GOT3 (cell line): ENCODE results near the gene PARVA.

Experiments
- DNase-seq: peaks from one replicate; lab custom pipeline; 2025; ENCODE audit warnings: mixed read lengths; lab: John Stamatoyannopoulos, UW

Gene PARVA

GRCh38 chr11:12403997-12404350 lies 26.6 kb downstream of the PARVA start:
- DNase-seq = no peak

GRCh38 chr11:12404436-12404835 lies 27.1 kb downstream of the PARVA start:
- no peak for DNase-seq

- no peak for DNase-seq
Observed at GRCh38 chr11:12408156-12408770, 30.9 kb downstream of the PARVA start.

- DNase-seq = no peak
Observed at GRCh38 chr11:12409621-12410005, 32.2 kb downstream of the PARVA start.

- no peak for DNase-seq
Observed at GRCh38 chr11:12410006-12410728, 32.8 kb downstream of the PARVA start.

GRCh38 chr11:12411393-12411792 lies 34.0 kb downstream of the PARVA start:
- DNase-seq = no peak

- DNase-seq = no peak
Observed at GRCh38 chr11:12411806-12412727, 34.7 kb downstream of the PARVA start.

- DNase-seq = no peak
Observed at GRCh38 chr11:12413141-12414052, 36.0 kb downstream of the PARVA start.

- DNase-seq = no peak
Observed at GRCh38 chr11:12414611-12415010, 37.2 kb downstream of the PARVA start.

- DNase-seq = no peak
Observed at GRCh38 chr11:12415342-12415966, 38.1 kb downstream of the PARVA start.

GRCh38 chr11:12416552-12416951 lies 39.2 kb downstream of the PARVA start:
- no peak for DNase-seq

- DNase-seq = no peak
Observed at GRCh38 chr11:12417691-12418611, 40.6 kb downstream of the PARVA start.

- no peak for DNase-seq
Observed at GRCh38 chr11:12420040-12420439, 42.7 kb downstream of the PARVA start.

GRCh38 chr11:12420706-12421105 lies 43.3 kb downstream of the PARVA start:
- no peak for DNase-seq

GRCh38 chr11:12421386-12421785 lies 44.0 kb downstream of the PARVA start:
- no peak for DNase-seq

- DNase-seq = no peak
Observed at GRCh38 chr11:12426176-12426575, 48.8 kb downstream of the PARVA start.

- DNase-seq = no peak
Observed at GRCh38 chr11:12429155-12429554, 51.8 kb downstream of the PARVA start.

GRCh38 chr11:12430351-12430750 lies 53.0 kb downstream of the PARVA start:
- no peak for DNase-seq

GRCh38 chr11:12430954-12431595 lies 53.7 kb downstream of the PARVA start:
- DNase-seq = no peak

GRCh38 chr11:12432507-12432906 lies 55.1 kb downstream of the PARVA start:
- no peak for DNase-seq
